ENCODE measurements around the gene PLD6.
A peak's percentile ranks its signal among the peaks of the same experiment; 100 is the strongest.

The PLD6 gene

GRCh38 chr17:17189559-17189958 is 16.6 kb downstream of the PLD6 start:
- Histone ChIP-seq H3K9me3 (ENCODE audit: control insufficient read depth, low read length) (no peaks in the 10 kb centered on the region), H3K9ac (ENCODE audit: low read length) (no peak overlapping the region), H2BK15ac (ENCODE audit: low read depth, poor library complexity, severe bottlenecking) (no peak overlapping the region), H3K23ac (ENCODE audit: low read length in 2 of 2) (no peak overlapping the region), H3K4ac (ENCODE audit: low read depth in 1 of 2, low read length in 2 of 2) (no peak overlapping the region), H3K36me3 (ENCODE audit: control insufficient read depth in 1 of 2, insufficient read depth in 2 of 2, low read depth in 1 of 2, low read length in 2 of 2) (peaks cover 32 to 51% of the 10 kb centered on the region in 2 experiments), H3K27ac (ENCODE audit: low read length, poor library complexity, severe bottlenecking) (no peak overlapping the region), H2BK12ac (ENCODE audit: low read length in 2 of 2) (no peak overlapping the region), H2AK5ac (ENCODE audit: low read length, severe bottlenecking) (no peak overlapping the region), H3K79me1 (replicated peaks; ENCODE audit: low read length, poor library complexity, severe bottlenecking) (peaks cover 5% of the 10 kb centered on the region), H3K4me3 (ENCODE audit: insufficient read depth in 1 of 2, low read depth in 1 of 2, low read length in 2 of 2) (no peak overlapping the region), H2BK120ac (ENCODE audit: low read depth, low read length) (no peak overlapping the region), H3K4me2 (ENCODE audit: low read length, poor library complexity, severe bottlenecking) (no peak overlapping the region), H4K8ac (ENCODE audit: low read length) (no peak overlapping the region), H4K91ac (ENCODE audit: low read length) (no peak overlapping the region), H3K27me3 (ENCODE audit: control insufficient read depth in 1 of 2, insufficient read depth in 1 of 2, low read length in 2 of 2) (no peaks in the 10 kb centered on the region), H3K4me1 (ENCODE audit: control insufficient read depth, insufficient read depth, low read depth, low read length) (peaks cover 24% of the 10 kb centered on the region), H3K14ac (ENCODE audit: low read length in 2 of 2) (no peak overlapping the region), H2AFZ (ENCODE audit: low read depth, low read length) (no peak overlapping the region), H2BK5ac (ENCODE audit: low read depth, low read length, poor library complexity, severe bottlenecking) (no peak overlapping the region), H3K18ac (ENCODE audit: low read depth in 1 of 2, low read length in 2 of 2) (peak overlapping the region in 1 of 2 experiments; percentile 77)
- no peak for DNase-seq
- WGBS = 42% methylated on average over 4 of the region's 4 CpGs

GRCh38 chr17:17188586-17188985 is 17.5 kb downstream of the PLD6 start:
- Histone ChIP-seq H2BK5ac (ENCODE audit: low read depth, low read length, poor library complexity, severe bottlenecking) (no peak overlapping the region), H2AK5ac (ENCODE audit: low read length, severe bottlenecking) (no peak overlapping the region), H3K79me1 (replicated peaks; ENCODE audit: low read length, poor library complexity, severe bottlenecking) (peaks cover 8% of the 10 kb centered on the region), H4K8ac (ENCODE audit: low read length) (peak overlapping the region; percentile 55), H2AFZ (ENCODE audit: low read depth, low read length) (no peak overlapping the region), H3K9ac (ENCODE audit: low read length) (no peak overlapping the region), H3K27me3 (ENCODE audit: control insufficient read depth in 1 of 2, insufficient read depth in 1 of 2, low read length in 2 of 2) (no peaks in the 10 kb centered on the region), H3K4me3 (ENCODE audit: insufficient read depth in 1 of 2, low read depth in 1 of 2, low read length in 2 of 2) (no peak overlapping the region), H3K18ac (ENCODE audit: low read depth in 1 of 2, low read length in 2 of 2) (no peak overlapping the region), H2BK15ac (ENCODE audit: low read depth, poor library complexity, severe bottlenecking) (no peak overlapping the region), H3K4me2 (ENCODE audit: low read length, poor library complexity, severe bottlenecking) (no peak overlapping the region), H3K14ac (ENCODE audit: low read length in 2 of 2) (no peak overlapping the region), H3K27ac (ENCODE audit: low read length, poor library complexity, severe bottlenecking) (no peak overlapping the region), H3K23ac (ENCODE audit: low read length in 2 of 2) (no peak overlapping the region), H2BK120ac (ENCODE audit: low read depth, low read length) (no peak overlapping the region), H3K4me1 (ENCODE audit: control insufficient read depth, insufficient read depth, low read depth, low read length) (peaks cover 24% of the 10 kb centered on the region), H3K9me3 (ENCODE audit: control insufficient read depth, low read length) (no peaks in the 10 kb centered on the region), H3K36me3 (ENCODE audit: control insufficient read depth in 1 of 2, insufficient read depth in 2 of 2, low read depth in 1 of 2, low read length in 2 of 2) (peaks cover 41 to 61% of the 10 kb centered on the region in 2 experiments), H4K91ac (ENCODE audit: low read length) (no peak overlapping the region), H2BK12ac (ENCODE audit: low read length in 2 of 2) (no peak overlapping the region), H3K4ac (ENCODE audit: low read depth in 1 of 2, low read length in 2 of 2) (no peak overlapping the region)
- no peak for DNase-seq
- WGBS = 98% methylated on average over 3 of the region's 4 CpGs

GRCh38 chr17:17186551-17187505 is 19.3 kb downstream of the PLD6 start:
- no peak overlapping the region for H3K27ac ChIP-seq (ENCODE audit: low read length, poor library complexity, severe bottlenecking)
- no peak overlapping the region for H3K14ac ChIP-seq (ENCODE audit: low read length in 2 of 2)
- H3K4me2 ChIP-seq (ENCODE audit: low read length, poor library complexity, severe bottlenecking) = no peak overlapping the region
- H4K8ac ChIP-seq (ENCODE audit: low read length) = no peak overlapping the region
- no peak for DNase-seq
- 79% methylated on average over 13 of the region's 14 CpGs for WGBS
- H3K79me1 ChIP-seq (replicated peaks; ENCODE audit: low read length, poor library complexity, severe bottlenecking) = peaks cover 10% of the 10 kb centered on the region
- no peak overlapping the region for H3K23ac ChIP-seq (ENCODE audit: low read length in 2 of 2)
- H2AK5ac ChIP-seq (ENCODE audit: low read length, severe bottlenecking) = peak overlapping the region; percentile 4
- no peak overlapping the region for H3K18ac ChIP-seq (ENCODE audit: low read depth in 1 of 2, low read length in 2 of 2)
- H2BK120ac ChIP-seq (ENCODE audit: low read depth, low read length) = no peak overlapping the region
- H4K91ac ChIP-seq (ENCODE audit: low read length) = no peak overlapping the region
- H3K36me3 ChIP-seq (ENCODE audit: control insufficient read depth in 1 of 2, insufficient read depth in 2 of 2, low read depth in 1 of 2, low read length in 2 of 2) = peaks cover 53 to 76% of the 10 kb centered on the region in 2 experiments
- no peak overlapping the region for H2AFZ ChIP-seq (ENCODE audit: low read depth, low read length)
- no peaks in the 10 kb centered on the region for H3K27me3 ChIP-seq (ENCODE audit: control insufficient read depth in 1 of 2, insufficient read depth in 1 of 2, low read length in 2 of 2)
- no peak overlapping the region for H2BK5ac ChIP-seq (ENCODE audit: low read depth, low read length, poor library complexity, severe bottlenecking)
- no peak overlapping the region for H2BK12ac ChIP-seq (ENCODE audit: low read length in 2 of 2)
- peaks cover 23% of the 10 kb centered on the region for H3K4me1 ChIP-seq (ENCODE audit: control insufficient read depth, insufficient read depth, low read depth, low read length)
- no peak overlapping the region for H3K4ac ChIP-seq (ENCODE audit: low read depth in 1 of 2, low read length in 2 of 2)
- no peak overlapping the region for H3K4me3 ChIP-seq (ENCODE audit: insufficient read depth in 1 of 2, low read depth in 1 of 2, low read length in 2 of 2)
- no peak overlapping the region for H2BK15ac ChIP-seq (ENCODE audit: low read depth, poor library complexity, severe bottlenecking)
- no peaks in the 10 kb centered on the region for H3K9me3 ChIP-seq (ENCODE audit: control insufficient read depth, low read length)
- H3K9ac ChIP-seq (ENCODE audit: low read length) = no peak overlapping the region

GRCh38 chr17:17186051-17186450 is 20.1 kb downstream of the PLD6 start:
- no peak overlapping the region for H4K8ac ChIP-seq (ENCODE audit: low read length)
- no peak overlapping the region for H3K14ac ChIP-seq (ENCODE audit: low read length in 2 of 2)
- H3K27ac ChIP-seq (ENCODE audit: low read length, poor library complexity, severe bottlenecking) = no peak overlapping the region
- peaks cover 10% of the 10 kb centered on the region for H3K79me1 ChIP-seq (replicated peaks; ENCODE audit: low read length, poor library complexity, severe bottlenecking)
- no peak overlapping the region for H4K91ac ChIP-seq (ENCODE audit: low read length)
- H3K4ac ChIP-seq (ENCODE audit: low read depth in 1 of 2, low read length in 2 of 2) = no peak overlapping the region
- no peak overlapping the region for H2BK12ac ChIP-seq (ENCODE audit: low read length in 2 of 2)
- no peak for DNase-seq
- H2BK120ac ChIP-seq (ENCODE audit: low read depth, low read length) = no peak overlapping the region
- H2BK5ac ChIP-seq (ENCODE audit: low read depth, low read length, poor library complexity, severe bottlenecking) = no peak overlapping the region
- no peaks in the 10 kb centered on the region for H3K27me3 ChIP-seq (ENCODE audit: control insufficient read depth in 1 of 2, insufficient read depth in 1 of 2, low read length in 2 of 2)
- H3K36me3 ChIP-seq (ENCODE audit: control insufficient read depth in 1 of 2, insufficient read depth in 2 of 2, low read depth in 1 of 2, low read length in 2 of 2) = peaks cover 59 to 84% of the 10 kb centered on the region in 2 experiments
- H3K4me1 ChIP-seq (ENCODE audit: control insufficient read depth, insufficient read depth, low read depth, low read length) = peaks cover 18% of the 10 kb centered on the region
- no peak overlapping the region for H3K9ac ChIP-seq (ENCODE audit: low read length)
- no peak overlapping the region for H3K4me2 ChIP-seq (ENCODE audit: low read length, poor library complexity, severe bottlenecking)
- no peak overlapping the region for H2BK15ac ChIP-seq (ENCODE audit: low read depth, poor library complexity, severe bottlenecking)
- no peak overlapping the region for H3K4me3 ChIP-seq (ENCODE audit: insufficient read depth in 1 of 2, low read depth in 1 of 2, low read length in 2 of 2)
- H3K23ac ChIP-seq (ENCODE audit: low read length in 2 of 2) = no peak overlapping the region
- 82% methylated on average over 3 of the region's 3 CpGs for WGBS
- no peak overlapping the region for H3K18ac ChIP-seq (ENCODE audit: low read depth in 1 of 2, low read length in 2 of 2)
- H2AK5ac ChIP-seq (ENCODE audit: low read length, severe bottlenecking) = no peak overlapping the region
- no peaks in the 10 kb centered on the region for H3K9me3 ChIP-seq (ENCODE audit: control insufficient read depth, low read length)
- H2AFZ ChIP-seq (ENCODE audit: low read depth, low read length) = no peak overlapping the region

Data from mesenchymal stem cell (in vitro differentiated cells and primary cell).